H1 (cell line): ENCODE measurements around the gene OSBPL5.

Experiments used
- BCL11A ChIP-seq, 2 experiments: IDR thresholded peaks; one replicate each; pipeline ENCODE4 v1.6.1; 2011; ENCODE audit warnings: low read depth in 2 of 2, low read length in 2 of 2, mild to moderate bottlenecking in 2 of 2
- POLR2AphosphoS5 ChIP-seq: IDR thresholded peaks from 2 replicates; pipeline ENCODE4 v1.6.1; 2011; ENCODE audit warnings: low read depth, low read length
- RAD21 ChIP-seq, 2 experiments: IDR thresholded peaks in 1 of 2; conservative IDR thresholded peaks in 1 of 2; 2 replicates each; pipeline ENCODE4 v1.6.1; 2011; ENCODE audit warnings: low read depth in 2 of 2, low read length in 2 of 2, improper control_type of control experiment in 1 of 2, inconsistent platforms in 1 of 2, mild to moderate bottlenecking in 1 of 2, moderate library complexity in 1 of 2
- TAF1 ChIP-seq: IDR thresholded peaks from 2 replicates; pipeline ENCODE4 v1.6.1; 2011; ENCODE audit warnings: mild to moderate bottlenecking, low read depth, low read length
- TAF7 ChIP-seq: optimal IDR thresholded peaks from 2 replicates; pipeline ENCODE3; 2011; ENCODE audit warnings: low read depth, mild to moderate bottlenecking, inconsistent platforms, low read length, moderate library complexity, borderline replicate concordance
- ZNF274 ChIP-seq: IDR thresholded peaks from 2 replicates; pipeline ENCODE4 v1.7.0; 2012; ENCODE audit warnings: low read length, borderline replicate concordance; ENCODE audit errors: extremely low read depth
- TF ChIP-seq, protein P1 (sequence below), 3 experiments: IDR thresholded peaks; 1 replicate in 2 of 3; 2 replicates in 1 of 3; pipeline versions ENCODE4 v1.5.1 to v1.6.1; 2011; ENCODE audit warnings: low read length in 3 of 3, mild to moderate bottlenecking in 3 of 3, inconsistent platforms in 2 of 3, low read depth in 1 of 3, moderate library complexity in 1 of 3; ENCODE audit not compliant: insufficient read depth in 1 of 3; ENCODE audit errors: control extremely low read depth in 1 of 3
- TF ChIP-seq, protein P2 (sequence below): fragments of 300-600 bp; sonication (generic); IDR thresholded peaks from 2 replicates; pipeline ENCODE4 v1.7.1; 2012; ENCODE audit warnings: low read length, moderate library complexity, mild to moderate bottlenecking, inconsistent platforms; ENCODE audit not compliant: insufficient replicate concordance

DNA sequence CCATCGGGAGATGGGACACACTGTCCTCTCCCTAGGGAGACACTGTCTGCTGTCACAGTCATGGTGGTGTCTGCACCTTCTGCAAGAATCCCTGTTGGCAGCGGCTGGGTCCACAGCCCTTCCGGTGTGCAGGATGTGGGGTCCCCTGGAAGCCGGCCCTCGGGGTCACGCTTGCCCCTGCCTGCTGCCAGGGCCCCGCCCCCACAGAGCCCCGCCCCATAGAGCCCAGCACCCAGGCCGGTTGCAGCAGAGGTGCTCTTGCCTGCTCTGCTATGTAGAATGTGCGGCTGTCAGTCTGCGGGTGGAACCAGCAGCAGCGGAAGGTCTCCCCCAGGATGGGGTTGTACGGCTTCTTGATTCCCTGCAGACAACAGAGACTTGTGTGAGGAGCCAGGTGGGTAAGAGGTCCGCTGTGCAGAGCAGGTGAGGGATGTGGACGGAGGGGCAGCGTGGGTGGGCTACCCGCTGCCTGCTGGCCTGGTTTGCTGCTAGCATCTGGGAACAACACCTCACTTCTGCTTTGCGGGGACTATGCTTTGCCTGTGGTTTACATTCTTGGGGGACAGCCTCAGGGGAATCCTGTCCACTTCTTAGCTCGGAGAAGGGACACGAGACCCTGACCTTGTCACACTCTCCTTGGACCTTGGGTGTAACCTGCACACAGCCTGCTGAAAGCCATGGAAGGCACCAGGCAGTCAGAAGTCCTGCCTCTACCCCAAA, 63.0 kb downstream of the OSBPL5 start:
- no peak for TF ChIP-seq TAF1
- no peak for TF ChIP-seq TAF7
- TF ChIP-seq, protein P1, sequence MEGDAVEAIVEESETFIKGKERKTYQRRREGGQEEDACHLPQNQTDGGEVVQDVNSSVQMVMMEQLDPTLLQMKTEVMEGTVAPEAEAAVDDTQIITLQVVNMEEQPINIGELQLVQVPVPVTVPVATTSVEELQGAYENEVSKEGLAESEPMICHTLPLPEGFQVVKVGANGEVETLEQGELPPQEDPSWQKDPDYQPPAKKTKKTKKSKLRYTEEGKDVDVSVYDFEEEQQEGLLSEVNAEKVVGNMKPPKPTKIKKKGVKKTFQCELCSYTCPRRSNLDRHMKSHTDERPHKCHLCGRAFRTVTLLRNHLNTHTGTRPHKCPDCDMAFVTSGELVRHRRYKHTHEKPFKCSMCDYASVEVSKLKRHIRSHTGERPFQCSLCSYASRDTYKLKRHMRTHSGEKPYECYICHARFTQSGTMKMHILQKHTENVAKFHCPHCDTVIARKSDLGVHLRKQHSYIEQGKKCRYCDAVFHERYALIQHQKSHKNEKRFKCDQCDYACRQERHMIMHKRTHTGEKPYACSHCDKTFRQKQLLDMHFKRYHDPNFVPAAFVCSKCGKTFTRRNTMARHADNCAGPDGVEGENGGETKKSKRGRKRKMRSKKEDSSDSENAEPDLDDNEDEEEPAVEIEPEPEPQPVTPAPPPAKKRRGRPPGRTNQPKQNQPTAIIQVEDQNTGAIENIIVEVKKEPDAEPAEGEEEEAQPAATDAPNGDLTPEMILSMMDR (IDR thresholded peaks at IDR 0.05; ENCODE audit: control extremely low read depth in 1 of 3, insufficient read depth in 1 of 3, low read depth in 1 of 3, low read length in 3 of 3): no peak
- TF ChIP-seq BCL11A (IDR thresholded peaks at IDR 0.05; ENCODE audit: low read depth in 2 of 2, low read length in 2 of 2): no peak
- no peak for TF ChIP-seq POLR2AphosphoS5
- TF ChIP-seq ZNF274: no peak
- TF ChIP-seq RAD21 (IDR thresholded peaks at IDR 0.05 in 1 of 2, conservative IDR thresholded peaks at IDR 0.05 in 1 of 2; ENCODE audit: low read depth in 2 of 2, low read length in 2 of 2): no peak
- TF ChIP-seq, protein P2, sequence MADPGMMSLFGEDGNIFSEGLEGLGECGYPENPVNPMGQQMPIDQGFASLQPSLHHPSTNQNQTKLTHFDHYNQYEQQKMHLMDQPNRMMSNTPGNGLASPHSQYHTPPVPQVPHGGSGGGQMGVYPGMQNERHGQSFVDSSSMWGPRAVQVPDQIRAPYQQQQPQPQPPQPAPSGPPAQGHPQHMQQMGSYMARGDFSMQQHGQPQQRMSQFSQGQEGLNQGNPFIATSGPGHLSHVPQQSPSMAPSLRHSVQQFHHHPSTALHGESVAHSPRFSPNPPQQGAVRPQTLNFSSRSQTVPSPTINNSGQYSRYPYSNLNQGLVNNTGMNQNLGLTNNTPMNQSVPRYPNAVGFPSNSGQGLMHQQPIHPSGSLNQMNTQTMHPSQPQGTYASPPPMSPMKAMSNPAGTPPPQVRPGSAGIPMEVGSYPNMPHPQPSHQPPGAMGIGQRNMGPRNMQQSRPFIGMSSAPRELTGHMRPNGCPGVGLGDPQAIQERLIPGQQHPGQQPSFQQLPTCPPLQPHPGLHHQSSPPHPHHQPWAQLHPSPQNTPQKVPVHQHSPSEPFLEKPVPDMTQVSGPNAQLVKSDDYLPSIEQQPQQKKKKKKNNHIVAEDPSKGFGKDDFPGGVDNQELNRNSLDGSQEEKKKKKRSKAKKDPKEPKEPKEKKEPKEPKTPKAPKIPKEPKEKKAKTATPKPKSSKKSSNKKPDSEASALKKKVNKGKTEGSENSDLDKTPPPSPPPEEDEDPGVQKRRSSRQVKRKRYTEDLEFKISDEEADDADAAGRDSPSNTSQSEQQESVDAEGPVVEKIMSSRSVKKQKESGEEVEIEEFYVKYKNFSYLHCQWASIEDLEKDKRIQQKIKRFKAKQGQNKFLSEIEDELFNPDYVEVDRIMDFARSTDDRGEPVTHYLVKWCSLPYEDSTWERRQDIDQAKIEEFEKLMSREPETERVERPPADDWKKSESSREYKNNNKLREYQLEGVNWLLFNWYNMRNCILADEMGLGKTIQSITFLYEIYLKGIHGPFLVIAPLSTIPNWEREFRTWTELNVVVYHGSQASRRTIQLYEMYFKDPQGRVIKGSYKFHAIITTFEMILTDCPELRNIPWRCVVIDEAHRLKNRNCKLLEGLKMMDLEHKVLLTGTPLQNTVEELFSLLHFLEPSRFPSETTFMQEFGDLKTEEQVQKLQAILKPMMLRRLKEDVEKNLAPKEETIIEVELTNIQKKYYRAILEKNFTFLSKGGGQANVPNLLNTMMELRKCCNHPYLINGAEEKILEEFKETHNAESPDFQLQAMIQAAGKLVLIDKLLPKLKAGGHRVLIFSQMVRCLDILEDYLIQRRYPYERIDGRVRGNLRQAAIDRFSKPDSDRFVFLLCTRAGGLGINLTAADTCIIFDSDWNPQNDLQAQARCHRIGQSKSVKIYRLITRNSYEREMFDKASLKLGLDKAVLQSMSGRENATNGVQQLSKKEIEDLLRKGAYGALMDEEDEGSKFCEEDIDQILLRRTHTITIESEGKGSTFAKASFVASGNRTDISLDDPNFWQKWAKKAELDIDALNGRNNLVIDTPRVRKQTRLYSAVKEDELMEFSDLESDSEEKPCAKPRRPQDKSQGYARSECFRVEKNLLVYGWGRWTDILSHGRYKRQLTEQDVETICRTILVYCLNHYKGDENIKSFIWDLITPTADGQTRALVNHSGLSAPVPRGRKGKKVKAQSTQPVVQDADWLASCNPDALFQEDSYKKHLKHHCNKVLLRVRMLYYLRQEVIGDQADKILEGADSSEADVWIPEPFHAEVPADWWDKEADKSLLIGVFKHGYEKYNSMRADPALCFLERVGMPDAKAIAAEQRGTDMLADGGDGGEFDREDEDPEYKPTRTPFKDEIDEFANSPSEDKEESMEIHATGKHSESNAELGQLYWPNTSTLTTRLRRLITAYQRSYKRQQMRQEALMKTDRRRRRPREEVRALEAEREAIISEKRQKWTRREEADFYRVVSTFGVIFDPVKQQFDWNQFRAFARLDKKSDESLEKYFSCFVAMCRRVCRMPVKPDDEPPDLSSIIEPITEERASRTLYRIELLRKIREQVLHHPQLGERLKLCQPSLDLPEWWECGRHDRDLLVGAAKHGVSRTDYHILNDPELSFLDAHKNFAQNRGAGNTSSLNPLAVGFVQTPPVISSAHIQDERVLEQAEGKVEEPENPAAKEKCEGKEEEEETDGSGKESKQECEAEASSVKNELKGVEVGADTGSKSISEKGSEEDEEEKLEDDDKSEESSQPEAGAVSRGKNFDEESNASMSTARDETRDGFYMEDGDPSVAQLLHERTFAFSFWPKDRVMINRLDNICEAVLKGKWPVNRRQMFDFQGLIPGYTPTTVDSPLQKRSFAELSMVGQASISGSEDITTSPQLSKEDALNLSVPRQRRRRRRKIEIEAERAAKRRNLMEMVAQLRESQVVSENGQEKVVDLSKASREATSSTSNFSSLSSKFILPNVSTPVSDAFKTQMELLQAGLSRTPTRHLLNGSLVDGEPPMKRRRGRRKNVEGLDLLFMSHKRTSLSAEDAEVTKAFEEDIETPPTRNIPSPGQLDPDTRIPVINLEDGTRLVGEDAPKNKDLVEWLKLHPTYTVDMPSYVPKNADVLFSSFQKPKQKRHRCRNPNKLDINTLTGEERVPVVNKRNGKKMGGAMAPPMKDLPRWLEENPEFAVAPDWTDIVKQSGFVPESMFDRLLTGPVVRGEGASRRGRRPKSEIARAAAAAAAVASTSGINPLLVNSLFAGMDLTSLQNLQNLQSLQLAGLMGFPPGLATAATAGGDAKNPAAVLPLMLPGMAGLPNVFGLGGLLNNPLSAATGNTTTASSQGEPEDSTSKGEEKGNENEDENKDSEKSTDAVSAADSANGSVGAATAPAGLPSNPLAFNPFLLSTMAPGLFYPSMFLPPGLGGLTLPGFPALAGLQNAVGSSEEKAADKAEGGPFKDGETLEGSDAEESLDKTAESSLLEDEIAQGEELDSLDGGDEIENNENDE: no peak
